ENCODE measurements around the gene DBN1.

Gene DBN1

GRCh38 chr5:177478711-177479646 lies 5.5 kb upstream of the DBN1 start:
- in situ Hi-C loops (cut with MboI; ENCODE audit: low pct_unique_long_range_greater_than_20kb, low sequenced_read_pairs) = no loop called here
- peak; percentile 88 for DNase-seq

- DNase-seq = no peak
- in situ Hi-C loops (cut with MboI; ENCODE audit: low pct_unique_long_range_greater_than_20kb, low sequenced_read_pairs) = no loop called here
These were observed 4.5 kb upstream of the DBN1 start for GRCh38 chr5:177477701-177478477.

GRCh38 chr5:177476531-177477233 lies 3.2 kb upstream of the DBN1 start:
- no peak for DNase-seq
- in situ Hi-C loops (cut with MboI; ENCODE audit: low pct_unique_long_range_greater_than_20kb, low sequenced_read_pairs) = no loop called here

- DNase-seq = no peak
- in situ Hi-C loops (cut with MboI; ENCODE audit: low pct_unique_long_range_greater_than_20kb, low sequenced_read_pairs) = no loop called here
These were observed 2.4 kb upstream of the DBN1 start for GRCh38 chr5:177475563-177476427.

GRCh38 chr5:177474846-177475562 lies 1.6 kb upstream of the DBN1 start:
- in situ Hi-C loops (cut with MboI; ENCODE audit: low pct_unique_long_range_greater_than_20kb, low sequenced_read_pairs) = no loop called here
- DNase-seq = peak; percentile 53

- no peak for DNase-seq
- in situ Hi-C loops (cut with MboI; ENCODE audit: low pct_unique_long_range_greater_than_20kb, low sequenced_read_pairs) = no loop called here
These were observed 605 bp upstream of the DBN1 start for GRCh38 chr5:177474002-177474476.

GRCh38 chr5:177472460-177473442 lies 683 bp downstream of the DBN1 start:
- in situ Hi-C loops (cut with MboI; ENCODE audit: low pct_unique_long_range_greater_than_20kb, low sequenced_read_pairs) = no loop called here
- peak; percentile 63 for DNase-seq

GRCh38 chr5:177471610-177472356 lies 1.7 kb downstream of the DBN1 start:
- DNase-seq = no peak
- in situ Hi-C loops (cut with MboI; ENCODE audit: low pct_unique_long_range_greater_than_20kb, low sequenced_read_pairs) = no loop called here

- in situ Hi-C loops (cut with MboI; ENCODE audit: low pct_unique_long_range_greater_than_20kb, low sequenced_read_pairs) = no loop called here
- no peak for DNase-seq
These were observed 2.5 kb downstream of the DBN1 start for GRCh38 chr5:177470759-177471536.

- no peak for DNase-seq
- in situ Hi-C loops (cut with MboI; ENCODE audit: low pct_unique_long_range_greater_than_20kb, low sequenced_read_pairs) = no loop called here
These were observed 3.5 kb downstream of the DBN1 start for GRCh38 chr5:177469750-177470525.

GRCh38 chr5:177468685-177469628 lies 4.5 kb downstream of the DBN1 start:
- DNase-seq = no peak
- in situ Hi-C loops (cut with MboI; ENCODE audit: low pct_unique_long_range_greater_than_20kb, low sequenced_read_pairs) = no loop called here

- in situ Hi-C loops (cut with MboI; ENCODE audit: low pct_unique_long_range_greater_than_20kb, low sequenced_read_pairs) = no loop called here
- DNase-seq = no peak
These were observed 5.1 kb downstream of the DBN1 start for GRCh38 chr5:177468329-177468684.

GRCh38 chr5:177467436-177467835 lies 6.0 kb downstream of the DBN1 start:
- in situ Hi-C loops (cut with MboI; ENCODE audit: low pct_unique_long_range_greater_than_20kb, low sequenced_read_pairs) = no loop called here
- DNase-seq = no peak

- in situ Hi-C loops (cut with MboI; ENCODE audit: low pct_unique_long_range_greater_than_20kb, low sequenced_read_pairs) = no loop called here
- DNase-seq = no peak
These were observed 6.6 kb downstream of the DBN1 start for GRCh38 chr5:177466861-177467260.
